Measurements from ENCODE around the gene DHTKD1. TPM values are rescaled to one million over a fixed set of nuclear protein-coding genes. Genes with fewer than 3 reads are reported as not detected.

Gene DHTKD1
- total and polyA plus RNA-seq, 7 experiments from 2014 or later = 5.0 to 25.9 (median 12.2) TPM

DNA sequence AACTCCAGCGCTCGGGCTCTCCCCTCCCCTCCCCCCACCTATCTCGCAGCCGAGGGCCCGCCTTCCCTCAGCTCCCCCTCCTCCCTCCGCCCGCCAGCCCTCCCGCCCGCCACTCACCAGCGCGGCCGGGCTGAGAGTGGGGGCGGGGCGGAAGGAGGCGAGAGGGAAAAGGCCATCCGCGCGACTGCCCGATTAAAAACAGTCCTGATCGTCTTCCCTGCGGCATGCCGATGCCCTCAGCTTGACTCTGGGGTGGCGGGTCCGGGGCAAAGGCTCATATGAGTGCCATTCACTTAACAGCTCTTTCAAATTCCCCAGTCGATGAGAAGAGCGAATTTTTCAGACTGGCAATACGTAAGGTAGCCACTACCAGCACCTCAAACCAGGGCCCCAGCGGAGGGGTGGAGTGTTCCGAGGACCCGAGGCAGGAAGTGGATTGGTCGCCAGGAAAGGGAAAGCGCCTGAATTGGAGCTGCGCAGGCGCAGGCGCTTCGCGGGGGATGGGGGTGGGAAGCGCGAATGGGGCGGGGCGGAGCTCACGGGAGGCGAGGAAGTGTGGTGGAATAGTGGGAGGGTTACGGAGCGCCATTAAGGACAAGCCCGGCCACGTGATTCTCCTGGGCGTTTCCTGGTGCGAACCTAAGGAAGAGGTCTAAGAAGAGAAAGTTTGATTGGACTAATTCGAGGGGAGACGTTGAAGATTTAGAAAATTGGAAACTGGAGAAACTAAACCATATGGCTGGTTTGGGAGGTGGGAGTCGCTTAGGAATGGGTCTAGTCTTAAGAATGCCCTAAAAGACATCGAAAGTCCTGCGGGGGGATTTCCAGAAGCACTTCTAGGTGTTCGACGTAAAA is 25.7 kb upstream of the DHTKD1 start, which contains the start of gene UPF2:
TSS of gene UPF2 (minus strand) at position 13 of the 855 bp plus-strand sequence. CDS start 7,386 bp downstream, outside the sequence.
- Histone ChIP-seq H3K9me3 (ENCODE audit: control insufficient read depth in 2 of 3, low read length in 3 of 3) (no peaks in the 10 kb centered on the region), H3K36me3 (ENCODE audit: control insufficient read depth in 2 of 3, insufficient read depth in 3 of 3, low read length in 3 of 3) (peaks cover 0 to 8% (median 0%) of the 10 kb centered on the region in 3 experiments), H3K4me3 (ENCODE audit: low read length) (peak within 1 kb of the TSS; percentile 83), H3K4me1 (ENCODE audit: control insufficient read depth in 2 of 2, insufficient read depth in 2 of 2, low read length in 2 of 2) (peaks cover 10 to 16% of the 10 kb centered on the region in 2 donors), H3K27me3 (ENCODE audit: control insufficient read depth in 2 of 2, insufficient read depth in 2 of 2, low read length in 2 of 2) (no peaks in the 10 kb centered on the region), H3K27ac (ENCODE audit: low read depth, low read length) (peak within 1 kb of the TSS; percentile 92)
- ChIA-PET POLR2A (interaction anchor here (0.6 to 2.1 kb wide), 11 partner anchors 10 to 152 kb away, joined by 3 to 16 read pairs (median 3); partner anchors contain the start of genes CDC123, DHTKD1 and NUDT5), CTCF (interaction anchor here (0.6 to 1.3 kb wide), 2 partner anchors 25 to 153 kb away, joined by 3 read pairs; partner anchors contain the start of genes CDC123, DHTKD1 and NUDT5)
- H3K4me1 Mint-ChIP-seq = peaks cover 13 to 47% (median 40%) of the 10 kb centered on the region in 7 donors
- peaks cover 0 to 4% (median 0%) of the 10 kb centered on the region in 5 donors for H3K36me3 Mint-ChIP-seq
- DNase-seq (peak; percentile 95 to 98 (median 97)), ATAC-seq (peak; percentile 93)
- H3K4me3 Mint-ChIP-seq = peak within 1 kb of the TSS; percentile 87 to 100 (median 95)
- intact Hi-C loops (cut with micrococcal nuclease) = loop anchor here (1.0 to 10.0 kb wide), 11 partner anchors 25 to 1262 kb away; partner anchors contain the start of genes CAMK1D (in 2 of the 2), DHTKD1 (in 2 of the 2), NUDT5 (in 2 of the 2) and SEC61A2 (in 2 of the 2)
- H3K27ac Mint-ChIP-seq = peak within 1 kb of the TSS; percentile 98 to 100 (median 99)
- H3K27me3 Mint-ChIP-seq = peaks cover 0 to 3% (median 0%) of the 10 kb centered on the region in 5 donors
- peaks cover 0 to 2% (median 0%) of the 10 kb centered on the region in 11 donors for H3K9me3 Mint-ChIP-seq

DNA sequence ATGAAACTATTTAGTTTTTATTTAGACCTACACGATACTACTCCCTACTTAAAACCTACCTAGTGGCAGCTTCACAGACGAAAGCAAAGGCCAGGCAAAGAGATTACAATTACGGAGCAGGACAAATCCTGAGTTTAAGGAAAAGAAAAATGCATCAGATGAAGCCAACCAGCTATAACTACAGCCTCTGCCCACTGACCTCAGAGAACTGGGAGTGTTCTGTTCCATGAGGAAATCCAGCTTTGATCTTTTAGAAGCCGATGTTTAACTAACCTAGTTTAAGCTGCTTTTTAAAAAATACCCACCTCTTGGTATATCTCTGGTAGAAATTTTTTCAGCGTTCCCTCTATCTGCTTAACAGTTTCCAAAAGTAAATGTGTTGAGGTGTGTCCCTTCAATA is 23.2 kb upstream of the DHTKD1 start:
- ChIA-PET POLR2A (interaction anchor here (1.1 kb wide), 1 partner anchor 82 kb away, joined by 3 read pairs; no protein-coding TSS in a partner anchor), CTCF (no interaction called here)
- H3K36me3 Mint-ChIP-seq = peaks cover 0 to 4% (median 0%) of the 10 kb centered on the region in 5 donors
- ATAC-seq = no peak
- DNase-seq = no peak
- no peaks in the 10 kb centered on the region for H3K27me3 ChIP-seq (ENCODE audit: control insufficient read depth in 2 of 2, insufficient read depth in 2 of 2, low read length in 2 of 2)
- intact Hi-C loops (cut with micrococcal nuclease) = loop anchor here (10.0 kb wide), 4 partner anchors 299 to 1259 kb away; partner anchors contain the start of genes CAMK1D (in 1 of the 2) and PHYH (in 1 of the 2)
- H3K9me3 Mint-ChIP-seq = peaks cover 0 to 2% (median 0%) of the 10 kb centered on the region in 11 donors
- H3K4me3 Mint-ChIP-seq = peak overlapping the region in 2 of 10 donors; percentile 6 to 12
- H3K27ac ChIP-seq (ENCODE audit: low read depth, low read length) = no peak overlapping the region
- H3K27me3 Mint-ChIP-seq = peaks cover 0 to 3% (median 0%) of the 10 kb centered on the region in 5 donors
- H3K4me1 Mint-ChIP-seq = peaks cover 6 to 23% (median 21%) of the 10 kb centered on the region in 7 donors
- peaks cover 0 to 8% (median 0%) of the 10 kb centered on the region in 3 experiments for H3K36me3 ChIP-seq (ENCODE audit: control insufficient read depth in 2 of 3, insufficient read depth in 3 of 3, low read length in 3 of 3)
- no peaks in the 10 kb centered on the region for H3K9me3 ChIP-seq (ENCODE audit: control insufficient read depth in 2 of 3, low read length in 3 of 3)
- peaks cover 7 to 12% of the 10 kb centered on the region in 2 donors for H3K4me1 ChIP-seq (ENCODE audit: control insufficient read depth in 2 of 2, insufficient read depth in 2 of 2, low read length in 2 of 2)
- no peak overlapping the region for H3K4me3 ChIP-seq (ENCODE audit: low read length)
- no peak overlapping the region for H3K27ac Mint-ChIP-seq

DNA sequence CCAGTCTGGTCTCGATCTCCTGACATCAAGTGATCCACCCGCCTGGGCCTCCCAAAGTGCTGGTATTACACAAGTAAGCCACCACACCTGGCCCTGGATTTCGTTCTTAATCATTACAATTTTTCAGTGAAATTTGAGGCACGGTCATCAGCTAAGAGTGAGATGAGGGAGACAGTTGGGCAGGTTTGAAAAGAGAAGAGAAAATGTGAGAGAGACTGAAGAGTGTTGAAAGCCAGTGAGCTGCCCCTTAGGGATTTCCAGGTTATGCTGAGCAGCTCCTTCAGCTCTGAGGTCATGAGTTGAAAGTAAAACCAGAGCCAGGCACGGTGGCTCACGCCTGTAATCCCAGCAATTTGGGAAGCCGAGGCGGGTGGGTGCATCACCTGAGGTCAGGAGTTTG is 20.2 kb upstream of the DHTKD1 start:
- H3K36me3 ChIP-seq (ENCODE audit: control insufficient read depth in 2 of 3, insufficient read depth in 3 of 3, low read length in 3 of 3) = no peaks in the 10 kb centered on the region
- Mint-ChIP-seq H3K27me3 (peaks cover 0 to 3% (median 0%) of the 10 kb centered on the region in 5 donors), H3K27ac (no peak overlapping the region), H3K4me1 (peaks cover 0 to 7% (median 0%) of the 10 kb centered on the region in 7 donors), H3K9me3 (no peaks in the 10 kb centered on the region), H3K36me3 (peaks cover 0 to 4% (median 0%) of the 10 kb centered on the region in 5 donors), H3K4me3 (no peak overlapping the region)
- no peaks in the 10 kb centered on the region for H3K9me3 ChIP-seq (ENCODE audit: control insufficient read depth in 2 of 3, low read length in 3 of 3)
- DNase-seq (no peak), ATAC-seq (no peak)
- ChIA-PET POLR2A (no interaction called here), CTCF (no interaction called here)
- H3K27ac ChIP-seq (ENCODE audit: low read depth, low read length) = no peak overlapping the region
- H3K4me3 ChIP-seq (ENCODE audit: low read length) = no peak overlapping the region
- no peaks in the 10 kb centered on the region for H3K27me3 ChIP-seq (ENCODE audit: control insufficient read depth in 2 of 2, insufficient read depth in 2 of 2, low read length in 2 of 2)
- peaks cover 0 to 4% of the 10 kb centered on the region in 2 donors for H3K4me1 ChIP-seq (ENCODE audit: control insufficient read depth in 2 of 2, insufficient read depth in 2 of 2, low read length in 2 of 2)
- intact Hi-C loops (cut with micrococcal nuclease) = loop anchor here (10.0 kb wide), 4 partner anchors 296 to 1256 kb away; partner anchors contain the start of genes CAMK1D (in 1 of the 2) and PHYH (in 1 of the 2)

DNA sequence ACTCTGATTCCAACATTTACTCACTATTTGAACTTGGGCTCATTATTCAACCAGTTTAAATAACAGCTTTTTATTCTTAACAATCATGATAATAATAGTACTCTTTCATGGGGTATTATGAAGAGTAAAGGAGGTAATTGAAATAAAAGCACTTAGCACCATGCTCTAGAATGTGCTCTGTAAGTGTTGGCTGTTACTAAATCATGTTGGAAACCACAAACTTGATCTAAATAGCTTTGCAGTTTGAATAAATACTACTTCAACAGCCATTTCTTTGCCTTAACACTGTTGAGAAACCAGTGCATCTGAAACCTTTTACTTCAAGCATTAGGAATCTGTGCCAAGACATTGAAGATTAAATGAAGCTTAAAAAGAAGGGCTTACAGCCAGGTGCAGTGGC is 18.2 kb upstream of the DHTKD1 start:
- Mint-ChIP-seq H3K4me1 (peaks cover 0 to 4% (median 0%) of the 10 kb centered on the region in 7 donors), H3K27me3 (peaks cover 0 to 3% (median 0%) of the 10 kb centered on the region in 5 donors), H3K9me3 (no peaks in the 10 kb centered on the region), H3K27ac (no peak overlapping the region), H3K36me3 (peaks cover 0 to 4% (median 0%) of the 10 kb centered on the region in 5 donors), H3K4me3 (no peak overlapping the region)
- H3K4me3 ChIP-seq (ENCODE audit: low read length) = no peak overlapping the region
- no peak for DNase-seq
- H3K27me3 ChIP-seq (ENCODE audit: control insufficient read depth in 2 of 2, insufficient read depth in 2 of 2, low read length in 2 of 2) = no peaks in the 10 kb centered on the region
- no peak for ATAC-seq
- ChIA-PET CTCF (no interaction called here), POLR2A (interaction anchor here (0.8 kb wide), 1 partner anchor 78 kb away, joined by 3 read pairs; no protein-coding TSS in a partner anchor)
- no peak overlapping the region for H3K27ac ChIP-seq (ENCODE audit: low read depth, low read length)
- intact Hi-C loops (cut with micrococcal nuclease) = no loop called here
- H3K9me3 ChIP-seq (ENCODE audit: control insufficient read depth in 2 of 3, low read length in 3 of 3) = no peaks in the 10 kb centered on the region
- H3K36me3 ChIP-seq (ENCODE audit: control insufficient read depth in 2 of 3, insufficient read depth in 3 of 3, low read length in 3 of 3) = no peaks in the 10 kb centered on the region
- H3K4me1 ChIP-seq (ENCODE audit: control insufficient read depth in 2 of 2, insufficient read depth in 2 of 2, low read length in 2 of 2) = no peaks in the 10 kb centered on the region

DNA sequence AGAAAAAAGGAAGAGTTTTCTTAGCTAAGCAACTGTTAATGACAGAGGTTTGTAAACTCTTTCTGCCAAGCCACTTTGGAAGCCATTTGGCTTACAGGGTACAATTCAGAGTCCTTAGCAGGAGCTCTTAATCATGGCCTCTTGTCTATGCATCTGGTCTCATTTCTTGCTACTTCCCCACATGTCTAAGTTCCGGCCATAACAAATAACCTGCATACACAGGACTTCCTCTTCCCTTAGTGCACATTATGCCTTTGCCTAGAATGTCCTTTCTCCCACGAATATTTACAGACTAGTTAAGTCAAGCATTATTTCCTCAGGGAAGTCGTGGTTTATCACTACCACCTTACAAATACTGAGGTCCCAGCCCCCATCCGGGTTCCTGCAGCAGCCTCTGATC is 17.5 kb upstream of the DHTKD1 start:
- no peak for DNase-seq
- intact Hi-C loops (cut with micrococcal nuclease) = no loop called here
- Histone ChIP-seq H3K27me3 (ENCODE audit: control insufficient read depth in 2 of 2, insufficient read depth in 2 of 2, low read length in 2 of 2) (no peaks in the 10 kb centered on the region), H3K9me3 (ENCODE audit: control insufficient read depth in 2 of 3, low read length in 3 of 3) (no peaks in the 10 kb centered on the region), H3K36me3 (ENCODE audit: control insufficient read depth in 2 of 3, insufficient read depth in 3 of 3, low read length in 3 of 3) (no peaks in the 10 kb centered on the region), H3K4me3 (ENCODE audit: low read length) (no peak overlapping the region), H3K4me1 (ENCODE audit: control insufficient read depth in 2 of 2, insufficient read depth in 2 of 2, low read length in 2 of 2) (no peaks in the 10 kb centered on the region), H3K27ac (ENCODE audit: low read depth, low read length) (no peak overlapping the region)
- H3K27ac Mint-ChIP-seq = peak overlapping the region in 1 of 9 donors; percentile 44
- peak; percentile 51 for ATAC-seq
- peaks cover 0 to 4% (median 0%) of the 10 kb centered on the region in 5 donors for H3K36me3 Mint-ChIP-seq
- ChIA-PET CTCF (no interaction called here), POLR2A (interaction anchor here (0.7 to 0.8 kb wide), 2 partner anchors 76 to 77 kb away, joined by 3 to 5 read pairs; no protein-coding TSS in a partner anchor)
- H3K27me3 Mint-ChIP-seq = peaks cover 0 to 3% (median 0%) of the 10 kb centered on the region in 5 donors
- no peaks in the 10 kb centered on the region for H3K9me3 Mint-ChIP-seq
- H3K4me3 Mint-ChIP-seq = no peak overlapping the region
- H3K4me1 Mint-ChIP-seq = peaks cover 0 to 4% (median 0%) of the 10 kb centered on the region in 7 donors

DNA sequence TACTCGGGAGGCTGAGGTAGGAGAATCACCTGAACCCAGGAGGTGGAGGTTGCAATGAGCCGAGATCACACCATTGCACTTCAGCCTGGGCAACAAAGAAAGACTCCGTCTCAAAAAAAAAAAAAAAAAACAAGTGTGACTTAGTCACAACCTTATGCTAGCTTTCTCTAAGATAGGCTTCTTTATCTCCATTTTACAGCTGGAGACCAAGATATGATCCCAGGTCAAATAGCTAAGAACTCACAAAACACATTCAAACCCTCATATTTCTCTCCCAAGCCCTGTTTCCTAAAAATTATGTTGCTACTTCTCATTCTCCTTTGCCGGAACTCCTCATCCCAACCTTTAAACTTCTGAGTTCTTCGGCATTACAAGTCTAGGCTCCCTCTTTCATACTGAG is 13.0 kb upstream of the DHTKD1 start:
- Mint-ChIP-seq H3K9me3 (no peaks in the 10 kb centered on the region), H3K4me1 (peaks cover 0 to 3% (median 0%) of the 10 kb centered on the region in 7 donors), H3K27me3 (no peaks in the 10 kb centered on the region), H3K4me3 (no peak overlapping the region), H3K27ac (no peak overlapping the region), H3K36me3 (peaks cover 0 to 3% (median 0%) of the 10 kb centered on the region in 5 donors)
- CTCF ChIA-PET = no interaction called here
- H3K27me3 ChIP-seq (ENCODE audit: control insufficient read depth in 2 of 2, insufficient read depth in 2 of 2, low read length in 2 of 2) = no peaks in the 10 kb centered on the region
- H3K27ac ChIP-seq (ENCODE audit: low read depth, low read length) = no peak overlapping the region
- no peak for ATAC-seq
- no peaks in the 10 kb centered on the region for H3K36me3 ChIP-seq (ENCODE audit: control insufficient read depth in 2 of 3, insufficient read depth in 3 of 3, low read length in 3 of 3)
- H3K9me3 ChIP-seq (ENCODE audit: control insufficient read depth in 2 of 3, low read length in 3 of 3) = no peaks in the 10 kb centered on the region
- no peaks in the 10 kb centered on the region for H3K4me1 ChIP-seq (ENCODE audit: control insufficient read depth in 2 of 2, insufficient read depth in 2 of 2, low read length in 2 of 2)
- DNase-seq = no peak
- intact Hi-C loops (cut with micrococcal nuclease) = no loop called here
- POLR2A ChIA-PET = interaction anchor here (0.6 kb wide), 1 partner anchor 84 kb away, joined by 4 read pairs; no protein-coding TSS in a partner anchor
- H3K4me3 ChIP-seq (ENCODE audit: low read length) = no peak overlapping the region

Data from naive thymus-derived CD4-positive, alpha-beta T cell (primary cell).